IMR-90 (cell line): ENCODE measurements around the gene PAGE1. TPM values are rescaled to one million over a fixed set of nuclear protein-coding genes. Genes with fewer than 3 reads are reported as not detected.

Experiments used
- ATAC-seq: fragments of 200-7000 bp; cut with Tn5 transposase; 2 replicates; pipeline ENCODE4 v1.9.1; 2020; ENCODE audit warnings: low read depth, mild to moderate bottlenecking, moderate library complexity
- BruUV-seq: library from RNA; stranded (reverse); fragments of 400-500 nt; replicated peaks from 2 replicates; lab custom pipeline; 2021; lab: Mats Ljungman, UMichigan
- CTCF ChIA-PET: fragments of 300-600 bp; formaldehyde crosslinking; extraction: SDS; loops from one replicate; lab custom pipeline; 2021; ENCODE audit warnings: antibody characterized with exemption; lab: Yijun Ruan, JAX
- POLR2A ChIA-PET: fragments of 300-600 bp; sonication (Branson Sonifier 250); formaldehyde crosslinking; loops from one replicate; lab custom pipeline; 2022; ENCODE audit warnings: antibody characterized with exemption; ENCODE audit not compliant: unreplicated experiment; lab: Charles Lee
- DNase-seq: peaks from one replicate; pipeline ENCODE4 v3.0.0; 2013
- H2AFZ ChIP-seq: replicated peaks from 2 replicates; pipeline ENCODE3; 2013; ENCODE audit warnings: low read length, mild to moderate bottlenecking; ENCODE audit not compliant: poor library complexity
- H2AK5ac ChIP-seq: 2 replicates; pipeline ENCODE4 v1.6.1; 2013; ENCODE audit warnings: low read depth, low read length, inconsistent platforms
- H2AK9ac ChIP-seq: replicated peaks from 2 replicates; pipeline ENCODE3; 2013; ENCODE audit warnings: mild to moderate bottlenecking, low read depth, low read length, moderate library complexity; ENCODE audit not compliant: poor library complexity
- H2BK120ac ChIP-seq: 2 replicates; pipeline ENCODE4 v1.6.1; 2013; ENCODE audit warnings: low read depth, low read length, inconsistent platforms
- H2BK15ac ChIP-seq: 3 replicates; pipeline ENCODE4 v1.6.1; 2013; ENCODE audit warnings: low read depth, low read length, inconsistent platforms
- H2BK20ac ChIP-seq: 2 replicates; pipeline ENCODE4 v1.6.1; 2013; ENCODE audit warnings: low read depth, mild to moderate bottlenecking, inconsistent platforms, low read length, moderate library complexity
- H2BK5ac ChIP-seq: 2 replicates; pipeline ENCODE4 v1.6.1; 2013; ENCODE audit warnings: mild to moderate bottlenecking, low read depth, low read length, inconsistent platforms; ENCODE audit not compliant: poor library complexity, severe bottlenecking
- H3K14ac ChIP-seq: replicated peaks from 2 replicates; pipeline ENCODE4 v1.6.1; 2013; ENCODE audit warnings: low read depth, low read length, inconsistent platforms
- H3K18ac ChIP-seq: 2 replicates; pipeline ENCODE4 v1.6.1; 2013; ENCODE audit warnings: low read depth, low read length, control low read depth
- H3K23ac ChIP-seq: 2 replicates; pipeline ENCODE4 v1.6.1; 2013; ENCODE audit warnings: low read depth, low read length, inconsistent platforms
- H3K27ac ChIP-seq: 2 replicates; pipeline ENCODE4 v1.5.1; 2013; ENCODE audit warnings: mild to moderate bottlenecking, control low read depth, low read length; ENCODE audit not compliant: insufficient read depth
- H3K27me3 ChIP-seq: 2 replicates; pipeline ENCODE4 v1.6.1; 2013; ENCODE audit warnings: low read length; ENCODE audit not compliant: control insufficient read depth, insufficient read depth
- H3K36me3 ChIP-seq: 2 replicates; pipeline ENCODE4 v1.6.1; 2013; ENCODE audit warnings: low read length, mixed read lengths; ENCODE audit not compliant: control insufficient read depth, insufficient read depth
- H3K4ac ChIP-seq: 2 replicates; pipeline ENCODE4 v1.6.1; 2013; ENCODE audit warnings: low read depth, low read length, inconsistent platforms
- H3K4me1 ChIP-seq: 2 replicates; pipeline ENCODE4 v1.6.1; 2013; ENCODE audit warnings: low read length, mixed read lengths; ENCODE audit not compliant: control insufficient read depth, insufficient read depth
- H3K4me2 ChIP-seq: 2 replicates; pipeline ENCODE4 v1.6.1; 2013; ENCODE audit warnings: low read depth, mild to moderate bottlenecking, control low read depth, low read length, moderate library complexity
- H3K4me3 ChIP-seq: 2 replicates; pipeline ENCODE4 v1.5.1; 2013; ENCODE audit warnings: low read depth, mild to moderate bottlenecking, control low read depth, low read length, moderate library complexity; ENCODE audit not compliant: insufficient read depth
- H3K56ac ChIP-seq: 2 replicates; pipeline ENCODE4 v1.6.1; 2013; ENCODE audit warnings: low read length, inconsistent platforms; ENCODE audit not compliant: insufficient read depth; ENCODE audit errors: extremely low read depth
- H3K79me1 ChIP-seq, 2 experiments: 2 replicates each; pipeline ENCODE4 v1.6.1; 2013; ENCODE audit warnings: low read length in 2 of 2, inconsistent platforms in 1 of 2, low read depth in 1 of 2
- H3K9ac ChIP-seq: 2 replicates; pipeline ENCODE4 v1.6.1; 2013; ENCODE audit warnings: low read depth, low read length, control low read depth
- H3K9me1 ChIP-seq: 2 replicates; pipeline ENCODE4 v1.6.1; 2013; ENCODE audit warnings: low read length, inconsistent platforms; ENCODE audit not compliant: insufficient read depth
- H3K9me3 ChIP-seq: 2 replicates; pipeline ENCODE4 v1.6.1; 2013; ENCODE audit warnings: low read length; ENCODE audit not compliant: control insufficient read depth, insufficient read depth
- H4K20me1 ChIP-seq: 2 replicates; pipeline ENCODE4 v1.6.1; 2013; ENCODE audit warnings: low read length, inconsistent platforms; ENCODE audit not compliant: insufficient read depth
- H4K5ac ChIP-seq: 2 replicates; pipeline ENCODE4 v1.6.1; 2013; ENCODE audit warnings: mild to moderate bottlenecking, low read depth, low read length, control low read depth
- H4K8ac ChIP-seq, 2 experiments: 2 replicates each; pipeline ENCODE4 v1.6.1; 2013; ENCODE audit warnings: low read depth in 2 of 2, low read length in 2 of 2, control low read depth in 1 of 2, inconsistent platforms in 1 of 2
- H4K91ac ChIP-seq: 2 replicates; pipeline ENCODE4 v1.6.1; 2013; ENCODE audit warnings: low read depth, low read length, inconsistent platforms; ENCODE audit not compliant: insufficient read depth
- NFE2L2 ChIP-seq: fragments of 150-350 bp; IDR thresholded peaks from 2 replicates; pipeline ENCODE4 v1.6.1; 2016; ENCODE audit warnings: low read depth, mild to moderate bottlenecking, low read length
- RAD21 ChIP-seq: IDR thresholded peaks from 2 replicates; pipeline ENCODE4 v1.6.1; 2012; ENCODE audit warnings: low read length, improper control_type of control experiment
- WGBS, 2 experiments: methylation state at CpG; one replicate each; pipeline versions ENCODE4 v1.1.5 to v1.1.7; 2013; ENCODE audit warnings: missing lambda C conversion rate in 2 of 2; ENCODE audit not compliant: insufficient read length in 1 of 2; ENCODE audit errors: extremely low coverage in 2 of 2; 5-methylcytosine and 5-hydroxymethylcytosine counted together
- dilution Hi-C: fragments of 300-500 bp; cut with HindIII; formaldehyde crosslinking; loops from one replicate; pipeline ENCODE4 v1.14.3; 2018; ENCODE audit warnings: low sequenced_read_pairs; ENCODE audit not compliant: unreplicated experiment
- in situ Hi-C: fragments of 300-500 bp; cut with MboI; formaldehyde crosslinking; loops from 3 replicates; pipeline ENCODE4 v1.14.3; 2019; ENCODE audit warnings: low sequenced_read_pairs, inconsistent platforms, mixed read lengths
- intact Hi-C: fragments of 100-400 bp; cut with micrococcal nuclease; formaldehyde crosslinking; loops from 2 replicates; pipeline ENCODE4 v1.10.0; 2022
- polyA plus RNA-seq, 3 experiments: library from polyadenylated mRNA; depleted of rRNA; stranded (reverse); fragments of >200 nt; gene quantifications; 2 replicates each; pipeline ENCODE4 v1.2.3, GENCODE V29; 2012; ENCODE audit warnings: low replicate concordance in 1 of 3
- total RNA-seq: library from RNA; depleted of rRNA; stranded (reverse); fragments of >200 nt; gene quantifications from 2 replicates; pipeline ENCODE4 v1.2.3, GENCODE V29; 2012

PAGE1 gene
- total and polyA plus RNA-seq, 2 of the 4 experiments (the other 2 are of a cell fraction) = not detected

DNA sequence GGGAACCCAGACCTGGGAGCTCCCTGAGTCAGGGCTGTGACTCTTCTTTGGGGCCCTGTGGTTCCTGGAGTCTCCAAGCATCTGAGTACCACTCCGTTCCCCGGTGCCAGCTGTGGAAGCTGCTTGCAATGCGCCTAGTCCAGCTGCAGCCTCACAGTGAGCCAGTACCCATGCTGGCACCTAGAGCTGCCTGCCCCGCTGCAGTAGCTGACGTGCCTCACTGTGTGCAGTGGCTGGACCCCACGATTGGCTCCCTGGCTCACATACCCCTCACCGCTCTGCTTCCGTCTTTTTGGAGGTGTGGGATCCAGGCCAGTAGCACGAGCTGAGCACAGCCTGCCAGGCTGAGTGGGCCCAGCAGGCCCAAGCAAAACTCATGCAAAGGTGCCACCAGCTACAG, 32.1 kb upstream of the PAGE1 start:
- Histone ChIP-seq H3K4me1 (no peaks in the 10 kb centered on the region), H3K56ac (no peak overlapping the region), H3K79me1 (no peaks in the 10 kb centered on the region), H4K8ac (no peak overlapping the region), H3K18ac (no peak overlapping the region), H3K23ac (no peak overlapping the region), H3K4me3 (no peak overlapping the region), H3K4me2 (no peak overlapping the region), H2BK120ac (no peak overlapping the region), H2BK20ac (no peak overlapping the region), H4K91ac (no peak overlapping the region), H3K9me3 (no peaks in the 10 kb centered on the region), H3K14ac (no peak overlapping the region), H3K36me3 (no peaks in the 10 kb centered on the region), H3K4ac (no peak overlapping the region), H3K9ac (no peak overlapping the region), H3K9me1 (no peaks in the 10 kb centered on the region), H2BK15ac (no peak overlapping the region), H3K27me3 (no peaks in the 10 kb centered on the region; the same call in 1 of the 2 replicates), H2AK9ac (no peak overlapping the region), H4K5ac (no peak overlapping the region), H4K20me1 (no peaks in the 10 kb centered on the region; the same call in 1 of the 2 replicates), H3K27ac (no peak overlapping the region), H2AFZ (no peak overlapping the region), H2BK5ac (no peak overlapping the region), H2AK5ac (no peak overlapping the region)
- TF ChIP-seq NFE2L2 (no peak), RAD21 (no peak)
- CTCF ChIA-PET = no interaction called here
- ATAC-seq (no peak), DNase-seq (no peak)
- in situ Hi-C loops (no loop called here), dilution Hi-C loops (no loop called here), intact Hi-C loops (no loop called here)
- POLR2A ChIA-PET = no interaction called here
- BruUV-seq = no TSS peak
- WGBS, 2 experiments = no CpG with 5 or more reads among the region's 9 CpGs
